ENCODE measurements around the gene SLC15A5.

SLC15A5 gene

GRCh38 chr12:16277585-16277984 is at the start of gene SLC15A5:
TSS of gene SLC15A5 (minus strand) at chr12:16277685. CDS start at chr12:16277685, 0 bp downstream.
- DNase-seq (ENCODE audit: low read depth in 1 of 2, low spot score in 1 of 2): no peak
- in situ Hi-C loops (cut with HindIII; ENCODE audit: low pct_unique_long_range_greater_than_20kb, low sequenced_read_pairs): no loop called here
- TF ChIP-seq JUND (IDR thresholded peaks at IDR 0.05; ENCODE audit: low read depth): no peak

DNA sequence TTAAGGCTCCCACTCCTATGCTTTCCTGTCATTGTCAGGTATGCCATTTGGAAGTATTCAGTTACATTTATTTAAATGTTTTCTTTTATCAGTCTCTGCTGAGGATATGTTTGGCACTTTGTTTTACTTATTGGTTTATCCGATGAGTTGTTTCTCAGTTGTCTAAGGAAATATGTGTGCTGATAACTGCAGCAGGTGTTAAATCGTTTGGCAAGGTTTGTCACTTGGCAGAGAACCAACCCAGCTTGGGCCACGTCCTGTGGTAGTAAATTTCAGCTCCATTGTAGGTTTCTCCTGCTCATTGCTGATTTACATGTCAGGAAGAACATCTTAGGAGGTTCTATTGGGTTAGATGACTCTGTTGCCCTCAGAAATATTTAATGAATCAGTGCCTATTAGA is 47.9 kb upstream of the SLC15A5 start:
- no peak for TF ChIP-seq JUND (IDR thresholded peaks at IDR 0.05; ENCODE audit: low read depth)
- DNase-seq (ENCODE audit: low read depth in 1 of 2, low spot score in 1 of 2): no peak
- in situ Hi-C loops (cut with HindIII; ENCODE audit: low pct_unique_long_range_greater_than_20kb, low sequenced_read_pairs): no loop called here

GRCh38 chr12:16324772-16325171 is 47.3 kb upstream of the SLC15A5 start:
- TF ChIP-seq JUND (IDR thresholded peaks at IDR 0.05; ENCODE audit: low read depth): no peak
- in situ Hi-C loops (cut with HindIII; ENCODE audit: low pct_unique_long_range_greater_than_20kb, low sequenced_read_pairs): no loop called here
- no peak for DNase-seq (ENCODE audit: low read depth in 1 of 2, low spot score in 1 of 2)

GRCh38 chr12:16324272-16324671 is 46.8 kb upstream of the SLC15A5 start:
- TF ChIP-seq JUND (IDR thresholded peaks at IDR 0.05; ENCODE audit: low read depth): no peak
- DNase-seq (ENCODE audit: low read depth in 1 of 2, low spot score in 1 of 2): no peak
- in situ Hi-C loops (cut with HindIII; ENCODE audit: low pct_unique_long_range_greater_than_20kb, low sequenced_read_pairs): no loop called here

- no peak for DNase-seq (ENCODE audit: low read depth in 1 of 2, low spot score in 1 of 2)
- no peak for TF ChIP-seq JUND (IDR thresholded peaks at IDR 0.05; ENCODE audit: low read depth)
- in situ Hi-C loops (cut with HindIII; ENCODE audit: low pct_unique_long_range_greater_than_20kb, low sequenced_read_pairs): no loop called here
Observed at GRCh38 chr12:16323638-16324037, 46.2 kb upstream of the SLC15A5 start.

GRCh38 chr12:16323010-16323409 is 45.5 kb upstream of the SLC15A5 start:
- no peak for TF ChIP-seq JUND (IDR thresholded peaks at IDR 0.05; ENCODE audit: low read depth)
- in situ Hi-C loops (cut with HindIII; ENCODE audit: low pct_unique_long_range_greater_than_20kb, low sequenced_read_pairs): no loop called here
- no peak for DNase-seq (ENCODE audit: low read depth in 1 of 2, low spot score in 1 of 2)

GRCh38 chr12:16310934-16311333 is 33.4 kb upstream of the SLC15A5 start:
- no peak for TF ChIP-seq JUND (IDR thresholded peaks at IDR 0.05; ENCODE audit: low read depth)
- in situ Hi-C loops (cut with HindIII; ENCODE audit: low pct_unique_long_range_greater_than_20kb, low sequenced_read_pairs): no loop called here
- DNase-seq (ENCODE audit: low read depth in 1 of 2, low spot score in 1 of 2): no peak

- no peak for DNase-seq (ENCODE audit: low read depth in 1 of 2, low spot score in 1 of 2)
- in situ Hi-C loops (cut with HindIII; ENCODE audit: low pct_unique_long_range_greater_than_20kb, low sequenced_read_pairs): no loop called here
- no peak for TF ChIP-seq JUND (IDR thresholded peaks at IDR 0.05; ENCODE audit: low read depth)
Observed at GRCh38 chr12:16307856-16308475, 30.5 kb upstream of the SLC15A5 start.

DNA sequence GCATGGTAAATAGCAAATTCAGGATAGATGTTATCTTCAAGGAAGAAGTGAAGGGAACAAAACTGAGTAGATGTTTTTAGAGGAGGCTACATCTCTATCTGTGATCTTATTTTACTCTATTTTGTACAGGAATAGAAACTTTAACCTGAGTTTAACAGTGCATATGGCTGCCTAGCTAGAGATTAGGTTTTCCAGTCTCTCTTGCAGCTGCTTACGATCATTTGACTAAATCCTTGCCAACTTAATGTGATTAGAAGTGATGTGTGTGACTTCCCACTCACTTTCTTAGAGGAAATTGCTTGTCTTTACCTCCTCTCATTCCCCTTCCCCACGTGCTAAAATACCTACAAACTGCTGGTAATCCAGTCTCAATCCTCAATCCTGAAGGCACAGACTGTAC is 26.5 kb upstream of the SLC15A5 start:
- no peak for TF ChIP-seq JUND (IDR thresholded peaks at IDR 0.05; ENCODE audit: low read depth)
- in situ Hi-C loops (cut with HindIII; ENCODE audit: low pct_unique_long_range_greater_than_20kb, low sequenced_read_pairs): no loop called here
- no peak for DNase-seq (ENCODE audit: low read depth in 1 of 2, low spot score in 1 of 2)

GRCh38 chr12:16300736-16301135 is 23.3 kb upstream of the SLC15A5 start:
- in situ Hi-C loops (cut with HindIII; ENCODE audit: low pct_unique_long_range_greater_than_20kb, low sequenced_read_pairs): no loop called here
- no peak for TF ChIP-seq JUND (IDR thresholded peaks at IDR 0.05; ENCODE audit: low read depth)
- no peak for DNase-seq (ENCODE audit: low read depth in 1 of 2, low spot score in 1 of 2)

- no peak for DNase-seq (ENCODE audit: low read depth in 1 of 2, low spot score in 1 of 2)
- in situ Hi-C loops (cut with HindIII; ENCODE audit: low pct_unique_long_range_greater_than_20kb, low sequenced_read_pairs): no loop called here
- no peak for TF ChIP-seq JUND (IDR thresholded peaks at IDR 0.05; ENCODE audit: low read depth)
Observed at GRCh38 chr12:16300122-16300521, 22.6 kb upstream of the SLC15A5 start.

GRCh38 chr12:16299403-16299802 is 21.9 kb upstream of the SLC15A5 start:
- TF ChIP-seq JUND (IDR thresholded peaks at IDR 0.05; ENCODE audit: low read depth): no peak
- in situ Hi-C loops (cut with HindIII; ENCODE audit: low pct_unique_long_range_greater_than_20kb, low sequenced_read_pairs): no loop called here
- no peak for DNase-seq (ENCODE audit: low read depth in 1 of 2, low spot score in 1 of 2)

- TF ChIP-seq JUND (IDR thresholded peaks at IDR 0.05; ENCODE audit: low read depth): no peak
- DNase-seq (ENCODE audit: low read depth in 1 of 2, low spot score in 1 of 2): peak in 1 of 2 experiments; percentile 66
- in situ Hi-C loops (cut with HindIII; ENCODE audit: low pct_unique_long_range_greater_than_20kb, low sequenced_read_pairs): no loop called here
Observed at GRCh38 chr12:16297521-16297920, 20.0 kb upstream of the SLC15A5 start.

DNA sequence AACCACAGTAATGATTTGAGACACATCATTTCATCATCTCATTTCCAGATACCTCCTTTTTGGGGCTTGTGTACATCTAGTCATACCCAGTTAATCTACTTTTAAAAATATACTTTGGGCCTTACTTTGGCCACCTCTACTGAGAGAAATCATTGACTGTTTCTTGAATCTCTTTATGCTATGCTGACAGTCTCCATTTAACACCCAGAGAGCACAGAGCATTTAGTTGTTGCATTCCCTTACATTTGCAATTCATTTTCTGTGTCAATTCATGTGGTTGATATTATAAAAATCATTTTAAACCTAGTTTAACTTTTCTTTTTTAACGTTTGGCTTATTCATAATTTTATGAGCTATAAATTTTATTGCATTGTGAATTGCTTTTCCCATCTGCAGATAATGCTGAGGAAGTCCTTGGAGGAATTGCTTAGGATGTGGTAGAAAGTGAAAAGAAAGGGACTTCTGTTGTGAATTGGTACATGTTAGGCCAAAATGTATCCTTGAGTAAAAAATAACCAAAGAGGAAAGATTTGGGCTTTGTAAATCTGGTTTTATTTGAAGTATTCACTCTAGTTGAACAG is 17.0 kb upstream of the SLC15A5 start:
- TF ChIP-seq JUND (IDR thresholded peaks at IDR 0.05; ENCODE audit: low read depth): no peak
- in situ Hi-C loops (cut with HindIII; ENCODE audit: low pct_unique_long_range_greater_than_20kb, low sequenced_read_pairs): no loop called here
- DNase-seq (ENCODE audit: low read depth in 1 of 2, low spot score in 1 of 2): no peak

Measured in T47D (cell line).